Mesendoderm (in vitro differentiated cells): ENCODE measurements around the gene ABCA6.
"Not testable (repeated sequence)": the region's sequence is repeated elsewhere in the genome, so short reads cannot be mapped to it uniquely, and the experiment has no call there.

Source experiments
- DNase-seq: peaks from one replicate; pipeline ENCODE4 v3.0.0; 2013
- H2AK5ac ChIP-seq: 2 replicates; pipeline ENCODE4 v1.6.1; 2013; ENCODE audit warnings: low read length, inconsistent platforms
- H2BK120ac ChIP-seq: 2 replicates; pipeline ENCODE4 v1.6.1; 2013; ENCODE audit warnings: low read depth, mild to moderate bottlenecking, low read length, moderate library complexity, mixed read lengths
- H2BK15ac ChIP-seq: replicated peaks from 2 replicates; pipeline ENCODE4 v1.6.1; 2013; ENCODE audit warnings: low read depth, mild to moderate bottlenecking, moderate library complexity
- H2BK5ac ChIP-seq: 2 replicates; pipeline ENCODE4 v1.6.1; 2013; ENCODE audit warnings: low read length, inconsistent platforms
- H3K18ac ChIP-seq: 2 replicates; pipeline ENCODE4 v1.6.1; 2013; ENCODE audit warnings: mild to moderate bottlenecking, low read length, mixed read lengths
- H3K23ac ChIP-seq: one replicate; pipeline ENCODE4 v1.6.1; 2013; ENCODE audit warnings: low read length
- H3K27ac ChIP-seq: 2 replicates; pipeline ENCODE4 v1.5.1; 2013; ENCODE audit warnings: low read depth, mild to moderate bottlenecking, inconsistent platforms, low read length, moderate library complexity
- H3K27me3 ChIP-seq: 2 replicates; pipeline ENCODE4 v1.6.1; 2013; ENCODE audit warnings: low read length, control low read depth, mild to moderate bottlenecking, inconsistent platforms; ENCODE audit not compliant: insufficient read depth, poor library complexity
- H3K36me3 ChIP-seq: 2 replicates; pipeline ENCODE4 v1.6.1; 2013; ENCODE audit warnings: low read length, inconsistent platforms; ENCODE audit not compliant: control insufficient read depth, insufficient read depth
- H3K4ac ChIP-seq: one replicate; pipeline ENCODE4 v1.6.1; 2013; ENCODE audit warnings: low read depth, mild to moderate bottlenecking, low read length, moderate library complexity
- H3K4me1 ChIP-seq: 2 replicates; pipeline ENCODE4 v1.6.1; 2013; ENCODE audit warnings: low read depth, low read length, inconsistent platforms; ENCODE audit not compliant: control insufficient read depth
- H3K4me2 ChIP-seq: 2 replicates; pipeline ENCODE4 v1.6.1; 2013; ENCODE audit warnings: low read length
- H3K4me3 ChIP-seq: 2 replicates; pipeline ENCODE4 v1.5.1; 2013; ENCODE audit warnings: mild to moderate bottlenecking, low read length
- H3K56ac ChIP-seq: one replicate; pipeline ENCODE4 v1.6.1; 2013; ENCODE audit warnings: low read length
- H3K79me1 ChIP-seq: 2 replicates; pipeline ENCODE4 v1.6.1; 2013; ENCODE audit warnings: low read length, inconsistent platforms
- H3K79me2 ChIP-seq: 2 replicates; pipeline ENCODE4 v1.6.1; 2013; ENCODE audit warnings: mild to moderate bottlenecking, low read length; ENCODE audit not compliant: control insufficient read depth, insufficient read depth
- H3K9ac ChIP-seq: 2 replicates; pipeline ENCODE4 v1.6.1; 2013; ENCODE audit warnings: low read length, inconsistent platforms
- H4K5ac ChIP-seq: one replicate; pipeline ENCODE4 v1.6.1; 2013; ENCODE audit warnings: low read length
- H4K8ac ChIP-seq: one replicate; pipeline ENCODE4 v1.6.1; 2013; ENCODE audit warnings: low read depth, mild to moderate bottlenecking, control low read depth, low read length, moderate library complexity
- WGBS: extraction: QIAGEN DNeasy Blood & Tissue Kit; methylation state at CpG from one replicate; pipeline ENCODE4 v1.1.7; 2013; ENCODE audit warnings: low lambda C conversion rate, missing lambda C conversion rate; ENCODE audit not compliant: insufficient coverage; ENCODE audit errors: extremely low coverage; 5-methylcytosine and 5-hydroxymethylcytosine counted together

ABCA6 gene

GRCh38 chr17:69078864-69079263 lies 62.8 kb downstream of the ABCA6 start:
- Histone ChIP-seq H2BK120ac (no peak overlapping the region), H2BK15ac (no peak overlapping the region), H3K4me2 (no peak overlapping the region), H3K79me1 (no peaks in the 10 kb centered on the region), H4K5ac (no peak overlapping the region), H3K27me3 (no peaks in the 10 kb centered on the region), H3K18ac (no peak overlapping the region), H4K8ac (no peak overlapping the region), H3K79me2 (no peaks in the 10 kb centered on the region), H2AK5ac (no peak overlapping the region), H2BK5ac (no peak overlapping the region), H3K23ac (no peak overlapping the region), H3K36me3 (no peaks in the 10 kb centered on the region), H3K4me1 (no peaks in the 10 kb centered on the region), H3K56ac (no peak overlapping the region), H3K4ac (no peak overlapping the region), H3K27ac (no peak overlapping the region), H3K9ac (no peak overlapping the region), H3K4me3 (no peak overlapping the region)
- no peak for DNase-seq

- no peak overlapping the region for H3K56ac ChIP-seq
- no peak overlapping the region for H2BK5ac ChIP-seq
- H4K8ac ChIP-seq, result no peak overlapping the region
- no peak overlapping the region for H3K18ac ChIP-seq
- H3K4me1 ChIP-seq, result no peaks in the 10 kb centered on the region
- no peak overlapping the region for H3K27ac ChIP-seq
- no peak overlapping the region for H3K4ac ChIP-seq
- no peak overlapping the region for H2BK120ac ChIP-seq
- H2AK5ac ChIP-seq, result no peak overlapping the region
- no peak overlapping the region for H3K9ac ChIP-seq
- no peak overlapping the region for H3K4me3 ChIP-seq
- H4K5ac ChIP-seq, result no peak overlapping the region
- H3K27me3 ChIP-seq, result no peaks in the 10 kb centered on the region
- no peak for DNase-seq
- no peak overlapping the region for H3K4me2 ChIP-seq
- H3K79me2 ChIP-seq, result no peaks in the 10 kb centered on the region
- H3K36me3 ChIP-seq, result no peaks in the 10 kb centered on the region
- H3K79me1 ChIP-seq, result no peaks in the 10 kb centered on the region
- H3K23ac ChIP-seq, result no peak overlapping the region
- no peak overlapping the region for H2BK15ac ChIP-seq
Measured at GRCh38 chr17:69075823-69076222, 65.9 kb downstream of the ABCA6 start.

- not testable (repeated sequence) for H3K79me2 ChIP-seq, H4K8ac ChIP-seq, H3K4me3 ChIP-seq, H4K5ac ChIP-seq, H3K27ac ChIP-seq, H3K18ac ChIP-seq, H3K9ac ChIP-seq, H3K27me3 ChIP-seq, H3K79me1 ChIP-seq, H3K4me1 ChIP-seq, H3K4me2 ChIP-seq, H3K56ac ChIP-seq, H3K4ac ChIP-seq, H2BK15ac ChIP-seq, DNase-seq, H2BK120ac ChIP-seq, H3K36me3 ChIP-seq, H2AK5ac ChIP-seq, H2BK5ac ChIP-seq, H3K23ac ChIP-seq
Measured at GRCh38 chr17:69073392-69073791, 68.3 kb downstream of the ABCA6 start.

- H3K9ac ChIP-seq, H2BK15ac ChIP-seq, H3K36me3 ChIP-seq, H3K4me2 ChIP-seq, H3K27ac ChIP-seq, H3K4me3 ChIP-seq, H3K79me2 ChIP-seq, H4K8ac ChIP-seq, H2BK5ac ChIP-seq, DNase-seq, H3K4me1 ChIP-seq, H3K4ac ChIP-seq, H2AK5ac ChIP-seq, H3K18ac ChIP-seq, H2BK120ac ChIP-seq, H3K56ac ChIP-seq, H4K5ac ChIP-seq, H3K27me3 ChIP-seq, H3K23ac ChIP-seq, H3K79me1 ChIP-seq: not testable (repeated sequence)
- no CpG with 5 or more reads among the region's 1 CpG for WGBS
Measured at GRCh38 chr17:69072803-69073256, 68.9 kb downstream of the ABCA6 start.

GRCh38 chr17:69071233-69071586 lies 70.5 kb downstream of the ABCA6 start:
- H4K8ac ChIP-seq, H3K4ac ChIP-seq, H3K4me2 ChIP-seq, H3K56ac ChIP-seq, H3K79me2 ChIP-seq, H3K4me1 ChIP-seq, H2BK5ac ChIP-seq, H3K27ac ChIP-seq, H3K18ac ChIP-seq, H2AK5ac ChIP-seq, H3K23ac ChIP-seq, H3K27me3 ChIP-seq, H4K5ac ChIP-seq, H3K9ac ChIP-seq, H2BK120ac ChIP-seq, DNase-seq, H3K79me1 ChIP-seq, H3K36me3 ChIP-seq, H2BK15ac ChIP-seq, H3K4me3 ChIP-seq: not testable (repeated sequence)
- no CpG with 5 or more reads among the region's 4 CpGs for WGBS

GRCh38 chr17:69070378-69071232 lies 71.1 kb downstream of the ABCA6 start:
- not testable (repeated sequence) for H2BK120ac ChIP-seq, H3K27me3 ChIP-seq, H3K23ac ChIP-seq, H3K56ac ChIP-seq, H2AK5ac ChIP-seq, H3K9ac ChIP-seq, H4K5ac ChIP-seq, H3K4me3 ChIP-seq, H2BK15ac ChIP-seq, H4K8ac ChIP-seq, H3K4ac ChIP-seq, H3K27ac ChIP-seq, H3K79me2 ChIP-seq, H3K4me2 ChIP-seq, H3K36me3 ChIP-seq, H3K4me1 ChIP-seq, H2BK5ac ChIP-seq, H3K79me1 ChIP-seq, H3K18ac ChIP-seq, DNase-seq
- WGBS, result no CpG with 5 or more reads among the region's 12 CpGs
